ENCODE results near the gene MVB12B.

The MVB12B gene

DNA sequence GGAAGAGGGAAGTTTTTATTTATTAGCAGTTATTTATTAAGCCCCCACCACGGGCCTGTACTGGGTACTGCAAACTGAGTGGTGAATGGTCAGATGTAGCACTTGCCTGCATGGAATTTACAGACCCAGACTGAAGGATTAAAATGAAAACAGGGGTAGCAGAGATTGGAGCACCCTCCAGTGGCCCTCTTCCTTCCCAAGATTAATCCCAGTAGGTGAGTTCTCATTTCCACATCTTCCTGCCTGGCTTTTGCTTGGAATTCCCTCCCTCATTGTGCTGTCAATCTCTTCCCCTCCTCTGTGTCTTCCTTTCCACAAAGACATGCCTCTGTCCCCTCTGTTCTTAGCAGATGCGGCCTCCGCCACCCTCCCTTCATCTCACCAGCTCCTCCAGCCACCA is 39.2 kb downstream of the MVB12B start:
- no peak for DNase-seq

- no peak for DNase-seq
Observed at GRCh38 chr9:126366366-126367011, 39.9 kb downstream of the MVB12B start.

GRCh38 chr9:126367139-126367538 is 40.5 kb downstream of the MVB12B start:
- no peak for DNase-seq

DNA sequence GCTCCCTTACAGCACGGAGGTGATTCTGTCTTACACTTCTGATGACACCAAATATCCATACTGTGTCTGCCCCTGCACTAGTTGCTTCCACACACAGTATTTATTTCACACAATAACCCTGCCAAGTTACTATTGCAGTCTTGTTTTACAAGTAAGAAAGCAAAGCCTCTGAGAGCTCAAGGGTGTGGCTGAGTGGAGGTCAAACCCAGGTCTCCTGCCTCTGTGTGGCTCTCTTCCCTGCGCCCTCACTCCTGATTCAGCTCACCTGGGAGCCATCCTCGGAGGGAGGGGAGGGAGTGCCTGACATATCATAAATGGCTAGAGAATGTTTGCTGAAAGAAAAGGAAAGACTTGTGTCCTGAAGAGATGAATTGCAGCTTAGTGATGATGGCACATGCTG is 41.0 kb downstream of the MVB12B start:
- no peak for DNase-seq

DNA sequence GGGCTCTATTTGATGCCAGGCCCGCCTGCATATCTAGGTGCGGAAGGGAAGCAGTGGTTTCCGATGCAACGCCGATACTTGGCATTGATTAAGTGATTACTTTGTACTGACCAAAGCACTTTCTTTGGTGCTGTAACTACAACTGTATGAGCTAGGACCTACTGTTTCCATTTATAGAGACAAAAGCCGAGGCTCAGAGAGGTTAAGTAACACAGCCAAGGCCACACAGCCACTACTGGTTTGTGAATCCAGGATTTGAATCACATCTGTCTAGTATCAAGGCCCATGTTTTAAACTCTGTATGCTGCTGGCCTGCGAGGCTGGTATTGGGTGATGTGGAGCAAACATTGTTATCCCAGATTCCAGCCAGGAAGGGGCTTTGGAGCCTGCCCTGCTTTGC is 41.4 kb downstream of the MVB12B start:
- no peak for DNase-seq

- no peak for DNase-seq
Observed at GRCh38 chr9:126371007-126371870, 44.6 kb downstream of the MVB12B start.

GRCh38 chr9:126372716-126373115 is 46.1 kb downstream of the MVB12B start:
- DNase-seq, result no peak

GRCh38 chr9:126373241-126373640 is 46.6 kb downstream of the MVB12B start:
- DNase-seq, result no peak

DNA sequence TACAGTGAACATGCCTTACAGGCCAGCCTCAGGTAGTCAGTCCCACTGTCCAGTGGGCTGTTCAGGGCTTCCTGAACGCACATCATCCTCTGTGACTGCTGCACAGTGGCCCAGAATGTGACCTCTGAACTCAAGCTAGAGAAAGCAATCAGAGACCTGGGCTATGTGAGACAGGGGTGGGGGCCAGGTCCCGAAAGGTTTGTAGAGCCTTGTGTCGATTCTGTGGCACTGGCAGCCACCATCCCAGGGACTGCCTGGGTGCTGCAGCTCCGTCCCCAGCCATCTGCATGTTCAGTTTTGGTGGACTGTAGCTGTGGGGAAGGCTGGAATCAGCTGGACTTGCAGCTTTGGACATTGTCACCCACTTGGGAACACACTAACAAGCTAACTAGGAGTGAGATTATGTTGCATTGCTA is 47.7 kb downstream of the MVB12B start:
- DNase-seq, result no peak

DNA sequence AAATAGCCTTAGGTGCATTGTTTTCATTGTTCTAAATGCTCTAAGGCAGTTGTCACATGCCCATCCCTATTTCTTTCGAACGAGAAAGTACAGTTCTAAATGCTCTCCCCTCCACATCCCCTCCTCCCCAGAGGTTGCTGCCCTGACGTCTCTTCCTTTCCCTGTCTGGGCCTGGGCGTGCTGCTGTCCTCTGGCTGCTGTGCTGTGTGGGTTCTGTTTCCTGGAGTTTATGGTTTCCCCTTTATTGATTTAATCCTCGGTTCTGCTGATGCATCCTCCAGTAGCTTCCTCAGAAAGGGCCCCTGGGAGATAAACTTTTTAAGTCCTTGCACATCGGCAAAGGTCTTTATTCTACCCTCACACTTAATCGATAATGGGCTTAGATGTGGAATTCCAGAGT is 48.8 kb downstream of the MVB12B start:
- no peak for DNase-seq

DNA sequence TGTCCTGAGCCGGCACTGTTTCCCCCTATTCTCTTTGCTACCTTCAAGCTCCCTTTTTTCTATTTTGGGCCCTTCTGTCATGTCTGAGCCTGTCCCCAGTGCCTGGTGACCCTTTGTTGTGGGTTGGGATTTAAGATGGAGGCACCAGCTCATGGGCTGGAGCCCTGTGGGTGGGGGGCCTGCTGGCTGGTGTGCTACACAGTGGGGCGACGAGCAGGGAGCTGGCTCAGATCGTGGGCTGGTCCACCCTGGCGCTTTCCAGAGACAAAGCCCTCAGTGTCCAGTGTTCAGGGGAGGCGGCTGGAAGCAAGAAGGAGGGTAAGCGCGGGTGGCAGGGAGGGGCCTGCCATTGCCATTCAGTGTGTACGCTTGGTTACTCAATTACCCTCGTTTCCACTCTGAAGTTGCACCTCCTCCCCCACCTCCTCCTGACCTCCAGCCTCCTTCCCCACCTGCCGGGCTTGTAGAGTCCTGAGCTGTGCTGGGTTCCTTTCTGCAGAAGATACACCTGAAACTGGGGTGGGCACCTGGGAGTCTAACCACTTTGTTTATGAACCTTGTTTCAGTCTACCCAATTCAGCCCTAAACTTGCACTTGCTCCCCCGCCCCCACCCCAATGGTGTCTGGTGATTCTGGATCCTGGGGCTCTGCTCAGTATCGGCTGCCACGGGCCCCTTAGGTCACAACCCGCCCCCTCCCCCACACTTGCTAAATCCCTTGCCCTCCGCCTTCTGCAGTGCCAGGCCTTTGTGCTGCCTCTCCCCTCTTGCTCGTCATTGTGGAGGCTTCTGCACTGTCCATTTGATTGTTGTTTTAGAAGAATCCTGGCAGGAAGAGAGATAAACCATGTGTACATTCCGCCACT is 49.9 kb downstream of the MVB12B start:
- no peak for DNase-seq

DNA sequence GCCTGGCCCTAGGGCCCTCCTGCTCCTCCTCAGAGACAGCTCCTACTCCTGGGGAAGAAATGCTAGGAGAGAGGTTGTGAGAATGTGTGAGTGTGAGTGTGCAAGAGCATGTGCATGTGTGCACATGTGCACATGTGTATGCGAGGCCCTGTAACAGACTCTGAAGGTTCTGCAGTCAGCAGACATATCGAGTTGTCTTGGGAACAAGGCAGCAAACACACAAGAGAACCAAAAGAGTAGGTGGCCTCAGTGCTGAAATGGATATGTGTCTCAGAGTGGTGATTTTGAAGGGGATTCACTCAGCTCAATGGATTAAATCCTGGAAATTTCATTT is 50.5 kb downstream of the MVB12B start:
- no peak for DNase-seq

- DNase-seq, result no peak
Observed at GRCh38 chr9:126377536-126377935, 50.9 kb downstream of the MVB12B start.

- DNase-seq, result no peak
Observed at GRCh38 chr9:126378761-126379160, 52.1 kb downstream of the MVB12B start.

- DNase-seq, result no peak
Observed at GRCh38 chr9:126379661-126380360, 53.2 kb downstream of the MVB12B start.

- DNase-seq, result no peak
Observed at GRCh38 chr9:126380447-126380846, 53.8 kb downstream of the MVB12B start.

GRCh38 chr9:126381195-126381594 is 54.6 kb downstream of the MVB12B start:
- no peak for DNase-seq

GRCh38 chr9:126383406-126384046 is 56.9 kb downstream of the MVB12B start:
- no peak for DNase-seq

DNA sequence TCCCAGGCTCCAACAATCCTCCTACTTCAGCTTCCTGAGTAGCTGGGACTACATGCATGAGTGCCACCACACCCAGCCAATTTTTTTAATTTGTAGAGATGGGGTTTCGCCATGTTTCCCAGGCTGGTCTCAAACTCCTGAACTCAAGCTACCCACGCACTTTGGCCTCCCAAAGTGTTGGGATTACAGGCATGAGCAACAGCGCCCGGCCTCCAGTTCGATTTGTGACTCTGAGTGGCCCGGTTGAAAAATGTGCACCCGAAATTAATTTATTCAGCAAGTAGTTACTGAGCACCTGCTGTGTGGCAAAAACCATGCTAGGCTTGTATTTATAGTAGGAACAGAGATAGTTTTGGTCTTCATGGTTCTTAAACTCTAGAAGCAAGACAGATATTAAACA is 58.3 kb downstream of the MVB12B start:
- DNase-seq, result no peak

DNA sequence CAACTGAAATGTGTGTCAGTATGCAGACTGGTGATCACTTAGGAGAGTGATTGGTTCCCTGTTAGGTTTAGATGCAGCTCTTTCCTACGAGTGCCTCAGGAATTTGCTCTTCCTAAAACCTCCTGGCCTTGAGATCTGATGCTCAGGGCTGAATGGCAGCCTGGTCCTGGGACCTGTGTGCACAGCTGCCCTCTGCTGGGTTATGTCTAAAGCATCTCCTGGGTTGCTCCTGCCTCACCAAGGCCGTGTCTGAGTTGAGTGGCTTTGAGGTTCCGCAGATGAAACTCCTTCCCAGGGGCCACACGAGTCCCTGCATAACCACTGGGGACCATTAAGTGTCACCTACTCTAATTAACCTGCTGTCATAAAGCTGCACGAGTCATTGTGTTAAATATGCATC is 59.5 kb downstream of the MVB12B start:
- DNase-seq, result no peak

- no peak for DNase-seq
Observed at GRCh38 chr9:126386776-126387175, 60.1 kb downstream of the MVB12B start.

DNA sequence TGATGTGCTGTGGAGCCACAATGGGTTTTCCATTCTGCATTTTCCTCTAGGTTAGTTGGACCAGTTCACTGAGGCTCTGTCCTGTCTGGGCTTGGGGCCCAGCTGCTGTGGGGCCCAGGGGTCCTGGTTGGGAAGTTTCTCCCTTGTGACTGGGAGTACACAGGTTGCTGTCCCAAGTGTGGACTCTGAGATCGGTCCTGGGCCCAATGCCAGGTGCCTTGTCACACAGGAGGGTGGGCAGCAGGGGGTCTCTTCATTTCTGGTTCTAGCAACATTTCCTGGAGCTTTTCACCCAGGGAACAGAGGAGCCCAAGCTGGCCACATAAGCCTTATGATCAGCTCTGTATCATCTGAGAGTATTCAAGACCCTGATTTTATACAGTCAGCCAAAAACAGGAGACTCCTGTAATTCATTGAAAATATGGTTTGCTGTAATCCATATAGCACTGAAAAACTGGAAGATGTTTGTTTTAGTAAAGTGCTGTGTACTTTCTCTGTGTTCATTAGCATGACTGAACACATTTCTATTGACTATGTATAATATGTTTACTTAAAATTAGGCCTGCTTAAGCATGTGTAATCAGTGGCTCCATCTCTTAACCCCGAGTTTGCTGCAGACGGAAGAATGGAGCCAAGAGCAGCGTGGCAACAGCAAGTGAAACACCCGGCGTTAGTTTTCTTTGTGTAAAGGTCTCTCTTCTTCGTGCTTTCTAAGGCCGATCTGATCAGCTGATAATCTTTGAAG is 62.5 kb downstream of the MVB12B start:
- DNase-seq, result no peak

All from stimulated activated CD4-positive, alpha-beta T cell treated with anti-CD3 and anti-CD28 coated beads, Interleukin-12 subunit alpha, Interleukin-12 subunit beta, amount 100 ng/mL, for 4 hours (primary cell).